GM18867 (cell line): ENCODE data around the gene HOMER1.
A peak's percentile ranks its signal among the peaks of the same experiment; 100 is the strongest.

Experiments used
- ATAC-seq: cut with Tn5 transposase; IDR thresholded peaks from one replicate; pipeline ENCODE4 v1.9.1; 2021; ENCODE audit warnings: mild to moderate bottlenecking, moderate library complexity; ENCODE audit not compliant: unreplicated experiment

HOMER1 gene

GRCh38 chr5:79513704-79514390, at the start of gene HOMER1:
TSS of gene HOMER1 (minus strand) at chr5:79514134. CDS start at chr5:79512774, 1,360 bp downstream.
- peak; percentile 67 for ATAC-seq

GRCh38 chr5:79563247-79563590, 49.3 kb upstream of the HOMER1 start:
- no peak for ATAC-seq

- ATAC-seq: no peak
Measured at GRCh38 chr5:79562351-79563246, 48.7 kb upstream of the HOMER1 start.

GRCh38 chr5:79561525-79561893, 47.6 kb upstream of the HOMER1 start:
- ATAC-seq: peak; percentile 29

GRCh38 chr5:79560771-79561524, 47.0 kb upstream of the HOMER1 start:
- ATAC-seq: peak; percentile 94

- ATAC-seq: no peak
Measured at GRCh38 chr5:79555418-79555817, 41.5 kb upstream of the HOMER1 start.

GRCh38 chr5:79552984-79553383, 39.0 kb upstream of the HOMER1 start:
- no peak for ATAC-seq

GRCh38 chr5:79547982-79548381, 34.0 kb upstream of the HOMER1 start:
- no peak for ATAC-seq

- ATAC-seq: no peak
Measured at GRCh38 chr5:79547429-79547822, 33.5 kb upstream of the HOMER1 start.

GRCh38 chr5:79546782-79547428, 33.0 kb upstream of the HOMER1 start:
- ATAC-seq: no peak

- ATAC-seq: no peak
Measured at GRCh38 chr5:79544131-79544530, 30.2 kb upstream of the HOMER1 start.

- ATAC-seq: no peak
Measured at GRCh38 chr5:79540939-79541338, 27.0 kb upstream of the HOMER1 start.

GRCh38 chr5:79536193-79536906, 22.4 kb upstream of the HOMER1 start:
- no peak for ATAC-seq

- no peak for ATAC-seq
Measured at GRCh38 chr5:79535477-79536192, 21.7 kb upstream of the HOMER1 start.

GRCh38 chr5:79529110-79529509, 15.2 kb upstream of the HOMER1 start:
- no peak for ATAC-seq

- ATAC-seq: no peak
Measured at GRCh38 chr5:79527431-79527830, 13.5 kb upstream of the HOMER1 start.

- ATAC-seq: no peak
Measured at GRCh38 chr5:79526928-79527327, 13.0 kb upstream of the HOMER1 start.

- no peak for ATAC-seq
Measured at GRCh38 chr5:79526493-79526892, 12.6 kb upstream of the HOMER1 start.

GRCh38 chr5:79521156-79521555, 7.2 kb upstream of the HOMER1 start:
- no peak for ATAC-seq

- no peak for ATAC-seq
Measured at GRCh38 chr5:79518718-79519117, 4.8 kb upstream of the HOMER1 start.
